ENCODE results near the gene HSD11B1.

- TF ChIP-seq CTCF (IDR thresholded peaks at IDR 0.05 in 2 of 3, conservative IDR thresholded peaks at IDR 0.05 in 1 of 3; ENCODE audit: borderline replicate concordance in 1 of 3, insufficient read depth in 1 of 3, low read depth in 2 of 3, low read length in 2 of 3): no peak
- no peak for TF ChIP-seq CEBPB (IDR thresholded peaks at IDR 0.05; ENCODE audit: low read depth)
- no peak for TF ChIP-seq TCF7L2 (IDR thresholded peaks at IDR 0.05; ENCODE audit: borderline replicate concordance, extremely low read depth, insufficient read depth, insufficient read length)
- no peak for TF ChIP-seq POLR2A (IDR thresholded peaks at IDR 0.05; ENCODE audit: borderline replicate concordance, extremely low read depth, insufficient read depth, insufficient read length)
- TF ChIP-seq SP1 (IDR thresholded peaks at IDR 0.05; ENCODE audit: low read depth): no peak
- TF ChIP-seq, protein P1, sequence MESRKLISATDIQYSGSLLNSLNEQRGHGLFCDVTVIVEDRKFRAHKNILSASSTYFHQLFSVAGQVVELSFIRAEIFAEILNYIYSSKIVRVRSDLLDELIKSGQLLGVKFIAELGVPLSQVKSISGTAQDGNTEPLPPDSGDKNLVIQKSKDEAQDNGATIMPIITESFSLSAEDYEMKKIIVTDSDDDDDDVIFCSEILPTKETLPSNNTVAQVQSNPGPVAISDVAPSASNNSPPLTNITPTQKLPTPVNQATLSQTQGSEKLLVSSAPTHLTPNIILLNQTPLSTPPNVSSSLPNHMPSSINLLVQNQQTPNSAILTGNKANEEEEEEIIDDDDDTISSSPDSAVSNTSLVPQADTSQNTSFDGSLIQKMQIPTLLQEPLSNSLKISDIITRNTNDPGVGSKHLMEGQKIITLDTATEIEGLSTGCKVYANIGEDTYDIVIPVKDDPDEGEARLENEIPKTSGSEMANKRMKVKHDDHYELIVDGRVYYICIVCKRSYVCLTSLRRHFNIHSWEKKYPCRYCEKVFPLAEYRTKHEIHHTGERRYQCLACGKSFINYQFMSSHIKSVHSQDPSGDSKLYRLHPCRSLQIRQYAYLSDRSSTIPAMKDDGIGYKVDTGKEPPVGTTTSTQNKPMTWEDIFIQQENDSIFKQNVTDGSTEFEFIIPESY (IDR thresholded peaks at IDR 0.05; ENCODE audit: extremely low read depth, insufficient replicate concordance, low read length): no peak
- no peak for TF ChIP-seq JUND (IDR thresholded peaks at IDR 0.05)
- no peak for TF ChIP-seq SIN3A (IDR thresholded peaks at IDR 0.05; ENCODE audit: low read depth)
Observed at GRCh38 chr1:209710093-209710492, 5.4 kb downstream of the HSD11B1 start.
